Measurements from ENCODE around the gene STAC2. TPM values are rescaled to one million over a fixed set of nuclear protein-coding genes. Genes with fewer than 3 reads are reported as not detected.

STAC2 gene
- total and polyA plus RNA-seq, 2 of the 13 experiments (the other 11 are each of a cell fraction or from before 2014, with no cell fraction given) = not detected

GRCh38 chr17:39197380-39198185, 28.2 kb downstream of the STAC2 start, which contains the start of gene CACNB1 (continued):
- TF ChIP-seq NCOA2 (CRISPR knock-in tag; IDR thresholded peaks at IDR 0.05) (no peak), HNF4G (IDR thresholded peaks at IDR 0.05; ENCODE audit: borderline replicate concordance, low read depth, low read length) (no peak), HNF4G (CRISPR knock-in tag; IDR thresholded peaks at IDR 0.05; ENCODE audit: borderline replicate concordance, low read depth) (no peak), ELF4 (CRISPR knock-in tag; IDR thresholded peaks at IDR 0.05; ENCODE audit: borderline replicate concordance) (no peak), DNMT3B (CRISPR knock-in tag; conservative IDR thresholded peaks at IDR 0.05) (no peak), JUN (CRISPR knock-in tag; IDR thresholded peaks at IDR 0.05) (no peak), SP4 (CRISPR knock-in tag; IDR thresholded peaks at IDR 0.05) (peak; percentile 73), PHF20 (CRISPR knock-in tag; IDR thresholded peaks at IDR 0.05) (no peak), ZNF850 (CRISPR knock-in tag; conservative IDR thresholded peaks at IDR 0.05) (no peak), NFE2L1 (CRISPR knock-in tag; IDR thresholded peaks at IDR 0.05; ENCODE audit: borderline replicate concordance) (no peak), ZNF710 (CRISPR knock-in tag; IDR thresholded peaks at IDR 0.05; ENCODE audit: borderline replicate concordance) (no peak), NFATC3 (CRISPR knock-in tag; IDR thresholded peaks at IDR 0.05) (no peak), ZNF660 (CRISPR knock-in tag; IDR thresholded peaks at IDR 0.05; ENCODE audit: borderline replicate concordance, low read depth) (no peak), RBM39 (IDR thresholded peaks at IDR 0.05; ENCODE audit: low read depth, low read length, poor library complexity, severe bottlenecking) (no peak), ZFYVE20 (CRISPR knock-in tag; IDR thresholded peaks at IDR 0.05; ENCODE audit: borderline replicate concordance, low read depth) (no peak), ZNF816 (CRISPR knock-in tag; IDR thresholded peaks at IDR 0.05; ENCODE audit: borderline replicate concordance) (no peak), GMEB1 (CRISPR knock-in tag; IDR thresholded peaks at IDR 0.05; ENCODE audit: borderline replicate concordance) (no peak), RARA (CRISPR knock-in tag; IDR thresholded peaks at IDR 0.05) (no peak), FOXP1 (IDR thresholded peaks at IDR 0.05) (no peak), FOXP1 (CRISPR knock-in tag; IDR thresholded peaks at IDR 0.05) (no peak), HES4 (CRISPR knock-in tag; IDR thresholded peaks at IDR 0.05; ENCODE audit: borderline replicate concordance) (peak; percentile 38; the same call in 1 of the 2 replicates), RERE (CRISPR knock-in tag; IDR thresholded peaks at IDR 0.05; ENCODE audit: low read depth) (no peak)
